GM20000 (cell line): ENCODE measurements around the gene BOLA2B.
"Not testable (repeated sequence)": the region's sequence is repeated elsewhere in the genome, so short reads cannot be mapped to it uniquely, and the experiment has no call there.

ENCODE experiments used
- DNase-seq: peaks from one replicate; pipeline ENCODE4 v3.0.0; 2012; ENCODE audit warnings: low spot score
- CTCF ChIP-seq: IDR thresholded peaks from 2 replicates; pipeline ENCODE4 v1.5.1; 2012; ENCODE audit warnings: mild to moderate bottlenecking, control low read depth; ENCODE audit errors: extremely low read depth, missing control alignments

Gene BOLA2B

GRCh38 chr16:30183233-30184095, 10.0 kb downstream of the BOLA2B start, which contains the start of gene CORO1A:
Gene CORO1A (plus strand): TSS chr16:30183602. CDS start chr16:30185210, 1,608 bp downstream.
- peak; percentile 94 for DNase-seq
- no peak for TF ChIP-seq CTCF

DNA sequence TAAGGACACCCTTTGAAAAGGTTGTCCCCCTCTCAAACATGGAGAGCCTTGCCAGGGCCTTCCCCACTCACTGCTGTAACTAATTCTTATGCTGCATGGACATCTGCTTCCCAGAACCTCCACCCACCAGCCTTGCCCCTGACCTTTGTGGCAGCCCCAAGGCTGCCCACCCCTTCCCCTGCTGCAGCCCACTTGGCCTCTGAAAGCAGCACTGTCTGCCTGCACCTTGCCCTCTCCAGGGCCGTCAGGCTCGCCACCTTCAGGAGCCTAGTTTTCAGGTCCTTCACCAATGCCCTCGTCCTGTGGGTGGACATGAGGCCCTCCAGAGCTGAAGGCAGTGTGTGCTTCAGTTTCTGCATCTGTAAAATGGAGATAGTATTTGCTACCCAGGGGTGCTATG, 12.7 kb downstream of the BOLA2B start:
- no peak for TF ChIP-seq CTCF
- no peak for DNase-seq

DNA sequence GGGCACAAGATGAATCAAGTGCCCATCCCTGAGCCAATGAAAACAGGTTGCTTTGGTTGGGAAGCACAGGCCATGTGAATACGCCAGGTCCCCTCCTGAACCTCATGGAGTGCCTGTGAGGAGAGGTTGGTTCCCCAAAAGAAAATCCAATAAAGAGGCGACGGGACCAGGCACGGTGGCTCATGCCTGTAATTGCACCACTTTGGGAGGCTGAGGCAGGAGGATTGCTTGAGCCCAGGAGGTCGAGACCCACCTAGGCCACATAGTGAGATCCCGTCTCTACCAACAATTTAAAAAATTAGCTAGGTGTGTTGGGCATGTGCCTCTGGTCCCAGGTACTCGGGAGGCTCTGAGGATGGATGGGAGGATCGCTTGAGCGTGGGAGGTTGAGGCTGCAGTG, 13.5 kb downstream of the BOLA2B start:
- TF ChIP-seq CTCF: no peak
- DNase-seq: no peak

- TF ChIP-seq CTCF: no peak
- no peak for DNase-seq
Observed at GRCh38 chr16:30179195-30179594, 14.3 kb downstream of the BOLA2B start.

- DNase-seq: not testable (repeated sequence)
Observed at GRCh38 chr16:30176876-30177275, 16.6 kb downstream of the BOLA2B start.

GRCh38 chr16:30173054-30173453, 20.4 kb downstream of the BOLA2B start:
- DNase-seq: no peak
- no peak for TF ChIP-seq CTCF

- DNase-seq: not testable (repeated sequence)
Observed at GRCh38 chr16:30170145-30170544, 23.3 kb downstream of the BOLA2B start.

DNA sequence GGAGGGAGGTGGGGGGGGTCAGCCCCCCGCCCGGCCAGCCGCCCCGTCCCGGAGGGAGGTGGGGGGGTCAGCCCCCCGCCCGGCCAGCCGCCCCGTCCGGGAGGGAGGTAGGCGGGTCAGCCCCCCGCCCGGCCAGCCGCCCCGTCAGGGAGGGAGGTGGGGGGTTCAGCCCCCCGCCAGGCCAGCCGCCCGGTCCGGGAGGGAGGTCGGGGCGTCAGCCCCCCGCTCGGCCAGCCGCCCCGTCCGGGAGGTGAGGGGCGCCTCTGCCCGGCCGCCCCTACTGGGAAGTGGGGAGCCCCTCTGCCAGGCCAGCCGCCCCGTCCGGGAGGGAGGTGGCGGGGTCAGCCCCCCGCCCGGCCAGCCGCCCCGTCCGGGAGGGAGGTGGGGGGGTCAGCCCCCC, 24.1 kb downstream of the BOLA2B start:
- DNase-seq: not testable (repeated sequence)

DNA sequence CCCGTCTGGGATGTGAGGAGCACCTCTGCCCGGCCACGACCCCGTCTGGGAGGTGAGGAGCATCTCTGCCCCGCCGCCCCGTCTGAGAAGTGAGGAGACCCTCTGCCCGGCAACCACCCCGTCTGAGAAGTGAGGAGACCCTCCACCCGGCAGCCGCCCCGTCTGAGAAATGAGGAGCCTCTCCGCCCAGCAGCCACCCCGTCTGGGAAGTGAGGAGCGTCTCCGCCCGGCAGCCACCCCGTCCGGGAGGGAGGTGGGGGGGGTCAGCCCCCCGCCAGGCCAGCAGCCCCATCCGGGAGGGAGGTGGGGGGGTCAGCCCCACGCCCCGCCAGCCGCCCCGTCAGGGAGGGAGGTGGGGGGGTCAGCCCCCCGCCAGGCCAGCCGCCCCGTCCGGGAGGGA, 24.7 kb downstream of the BOLA2B start:
- not testable (repeated sequence) for DNase-seq
